Measurements from ENCODE around the gene PCYT2. TPM values are rescaled to one million over a fixed set of nuclear protein-coding genes. Genes with fewer than 3 reads are reported as not detected.

The PCYT2 gene
- total and polyA plus RNA-seq, 9 of the 15 experiments (the other 6 are each of a cell fraction or from before 2014, with no cell fraction given), result 0.92 to 134 (median 82.5) TPM

DNA sequence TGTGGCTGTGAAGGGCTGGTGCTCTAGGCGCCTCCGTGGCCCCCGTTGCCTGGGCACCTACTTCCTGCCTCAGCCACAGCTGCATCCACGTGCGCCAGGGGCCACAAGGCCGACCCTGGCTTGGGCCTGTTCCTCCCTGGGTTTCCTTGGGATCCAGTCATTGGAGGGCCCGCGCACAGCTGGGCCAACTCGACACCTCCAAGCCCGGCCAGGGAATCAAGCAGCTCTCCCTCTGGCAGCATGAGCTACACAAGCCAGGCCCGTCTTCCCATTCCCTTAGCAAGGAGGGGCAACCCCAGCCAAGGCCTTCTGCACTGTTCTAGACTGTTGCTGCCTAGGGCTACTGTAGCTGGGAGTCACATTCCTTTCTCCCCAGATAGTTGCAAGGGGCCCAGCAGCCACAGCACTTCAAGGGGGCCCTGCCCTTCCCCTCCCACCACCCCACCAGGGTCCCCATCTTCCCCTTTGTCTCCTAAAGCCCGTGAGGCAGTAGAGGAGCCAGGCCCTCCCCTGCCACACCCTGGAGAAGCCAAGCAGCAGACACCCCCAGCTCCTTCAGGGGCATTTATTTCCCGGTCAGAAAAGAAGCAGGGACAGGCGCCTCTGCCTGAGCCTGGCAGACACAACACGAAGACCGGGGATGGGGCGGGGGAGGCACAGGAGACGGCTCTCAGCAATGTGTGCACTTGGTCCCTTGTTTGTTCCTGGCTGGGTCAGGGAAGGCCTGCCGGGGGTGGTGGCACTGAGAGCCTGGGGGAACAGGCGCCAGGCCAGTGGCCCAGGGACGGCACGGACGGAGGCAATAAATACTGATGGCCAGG, 43.8 kb downstream of the PCYT2 start (continued):
- peak; percentile 0 for TF ChIP-seq CHD7 (IDR thresholded peaks at IDR 0.05; ENCODE audit: low read depth, low read length)
- TF ChIP-seq FIP1L1 (IDR thresholded peaks at IDR 0.05; ENCODE audit: low read depth, low read length, poor library complexity, severe bottlenecking), result peak; percentile 97
- TF ChIP-seq GTF3C2 (IDR thresholded peaks at IDR 0.05; ENCODE audit: borderline replicate concordance, extremely low read depth, insufficient read length), result no peak
- no peak for TF ChIP-seq ZFP91 (CRISPR knock-in tag; IDR thresholded peaks at IDR 0.05)
- TF ChIP-seq ZNF282 (CRISPR knock-in tag; IDR thresholded peaks at IDR 0.05), result no peak
- TF ChIP-seq, protein P1, sequence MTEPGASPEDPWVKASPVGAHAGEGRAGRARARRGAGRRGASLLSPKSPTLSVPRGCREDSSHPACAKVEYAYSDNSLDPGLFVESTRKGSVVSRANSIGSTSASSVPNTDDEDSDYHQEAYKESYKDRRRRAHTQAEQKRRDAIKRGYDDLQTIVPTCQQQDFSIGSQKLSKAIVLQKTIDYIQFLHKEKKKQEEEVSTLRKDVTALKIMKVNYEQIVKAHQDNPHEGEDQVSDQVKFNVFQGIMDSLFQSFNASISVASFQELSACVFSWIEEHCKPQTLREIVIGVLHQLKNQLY (CRISPR knock-in tag; conservative IDR thresholded peaks at IDR 0.05), result 0 out of 4 replicates have a peak, but pooled peaks of 1 of the 2 experiments have one; percentile 53
- TF ChIP-seq ZNF561 (CRISPR knock-in tag; conservative IDR thresholded peaks at IDR 0.05), result 0 out of 2 replicates have a peak, but pooled peaks have one; percentile 6
- TF ChIP-seq MCM7 (IDR thresholded peaks at IDR 0.05), result no peak
